Urothelium cell line (cell line): ENCODE data around the gene DIP2C.
"Not testable (repeated sequence)": the region's sequence is repeated elsewhere in the genome, so short reads cannot be mapped to it uniquely, and the experiment has no call there.

Experiments
- DNase-seq: peaks from one replicate; pipeline ENCODE4 v3.0.0; 2011; ENCODE audit warnings: low spot score, mixed read lengths
- FAIRE-seq: peaks from 2 replicates; lab custom pipeline; 2011; peaks lifted over from hg19 to GRCh38; lab: Jason Lieb, UNC

Gene DIP2C

GRCh38 chr10:306007-306674 is 383.3 kb downstream of the DIP2C start:
- DNase-seq (no peak), FAIRE-seq (no peak)

- no peak for FAIRE-seq
These were observed 384.4 kb downstream of the DIP2C start for GRCh38 chr10:305034-305433.

GRCh38 chr10:301536-301935 is 387.9 kb downstream of the DIP2C start:
- no peak for DNase-seq
- FAIRE-seq: no peak

More at GRCh38 chr10:305034-305433, 384.4 kb downstream of the DIP2C start:
- no peak for DNase-seq

GRCh38 chr10:300580-300979 is 388.9 kb downstream of the DIP2C start:
- DNase-seq, FAIRE-seq: not testable (repeated sequence)

GRCh38 chr10:299969-300368 is 389.5 kb downstream of the DIP2C start:
- DNase-seq: no peak
- no peak for FAIRE-seq

GRCh38 chr10:299512-299911 is 390.0 kb downstream of the DIP2C start:
- no peak for FAIRE-seq
- no peak for DNase-seq

- FAIRE-seq: no peak
- DNase-seq: no peak
These were observed 391.4 kb downstream of the DIP2C start for GRCh38 chr10:298033-298432.

- FAIRE-seq (no peak), DNase-seq (no peak)
These were observed 391.9 kb downstream of the DIP2C start for GRCh38 chr10:297567-297966.

GRCh38 chr10:293636-294035 is 395.8 kb downstream of the DIP2C start:
- DNase-seq: no peak
- FAIRE-seq: no peak

- no peak for FAIRE-seq
These were observed 399.3 kb downstream of the DIP2C start for GRCh38 chr10:290026-290725.

GRCh38 chr10:289581-289980 is 399.9 kb downstream of the DIP2C start:
- DNase-seq (no peak), FAIRE-seq (no peak)

More at GRCh38 chr10:290026-290725, 399.3 kb downstream of the DIP2C start:
- DNase-seq: no peak

- DNase-seq (no peak), FAIRE-seq (no peak)
These were observed 400.9 kb downstream of the DIP2C start for GRCh38 chr10:288316-289200.

GRCh38 chr10:287814-288213 is 401.7 kb downstream of the DIP2C start:
- DNase-seq (peak; percentile 7), FAIRE-seq (no peak)

GRCh38 chr10:287026-287709 is 402.3 kb downstream of the DIP2C start:
- DNase-seq (no peak), FAIRE-seq (no peak)

GRCh38 chr10:285216-285615 is 404.3 kb downstream of the DIP2C start:
- no peak for FAIRE-seq
- no peak for DNase-seq

GRCh38 chr10:283916-284356 is 405.5 kb downstream of the DIP2C start:
- FAIRE-seq (no peak), DNase-seq (no peak)

GRCh38 chr10:283140-283479 is 406.4 kb downstream of the DIP2C start:
- no peak for FAIRE-seq

GRCh38 chr10:282294-283139 is 407.0 kb downstream of the DIP2C start:
- no peak for FAIRE-seq

More at GRCh38 chr10:283140-283479, 406.4 kb downstream of the DIP2C start:
- no peak for DNase-seq

GRCh38 chr10:279655-280054 is 409.8 kb downstream of the DIP2C start:
- FAIRE-seq (no peak), DNase-seq (no peak)

More at GRCh38 chr10:282294-283139, 407.0 kb downstream of the DIP2C start:
- no peak for DNase-seq

GRCh38 chr10:279232-279631 is 410.2 kb downstream of the DIP2C start:
- no peak for FAIRE-seq
- no peak for DNase-seq
